ENCODE data around the gene NCOA3.

NCOA3 gene

DNA sequence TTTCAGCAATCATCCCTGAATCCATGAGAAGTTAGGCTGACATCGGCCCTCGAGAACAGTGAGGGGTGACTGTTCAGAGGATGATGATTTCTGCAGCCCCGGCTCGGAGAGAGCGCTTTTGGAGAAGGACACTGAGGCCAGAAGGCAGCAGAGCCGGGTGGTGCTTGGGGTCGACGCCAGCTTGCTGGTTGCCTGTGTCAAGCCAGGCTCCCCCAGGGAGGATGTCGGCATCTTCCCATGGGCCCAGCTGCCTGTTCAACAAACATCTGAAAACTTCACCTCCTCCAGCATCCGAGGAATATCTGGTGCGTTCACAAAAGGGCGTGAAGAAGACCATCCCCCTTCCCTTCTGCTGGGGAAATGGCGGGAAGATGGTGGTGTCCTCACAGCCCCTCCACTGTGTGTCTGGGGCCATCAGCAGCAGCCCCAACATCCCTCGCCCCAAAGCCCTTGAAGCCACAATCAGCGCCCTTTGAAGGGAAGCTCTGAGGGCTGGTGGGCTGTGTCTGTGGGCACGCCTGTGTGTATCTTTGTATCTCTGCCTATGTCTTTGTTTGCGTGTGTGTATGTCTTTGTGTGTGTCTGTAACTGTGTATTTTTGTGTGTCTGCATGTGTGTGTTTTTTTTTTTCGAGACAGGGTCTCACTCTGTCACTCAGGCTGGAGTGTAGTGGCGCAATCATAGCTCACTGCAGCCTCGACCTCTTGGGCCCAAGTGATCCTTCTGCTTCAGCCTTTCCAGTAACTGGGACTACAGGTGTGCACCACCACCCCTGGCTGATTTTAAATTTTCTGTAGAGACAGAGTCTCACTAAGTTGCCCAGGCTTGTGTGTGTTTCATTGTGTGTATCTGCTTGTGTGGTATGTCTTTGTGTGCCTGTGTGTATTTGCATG, 185.7 kb downstream of the NCOA3 start:
- no peak for DNase-seq

DNA sequence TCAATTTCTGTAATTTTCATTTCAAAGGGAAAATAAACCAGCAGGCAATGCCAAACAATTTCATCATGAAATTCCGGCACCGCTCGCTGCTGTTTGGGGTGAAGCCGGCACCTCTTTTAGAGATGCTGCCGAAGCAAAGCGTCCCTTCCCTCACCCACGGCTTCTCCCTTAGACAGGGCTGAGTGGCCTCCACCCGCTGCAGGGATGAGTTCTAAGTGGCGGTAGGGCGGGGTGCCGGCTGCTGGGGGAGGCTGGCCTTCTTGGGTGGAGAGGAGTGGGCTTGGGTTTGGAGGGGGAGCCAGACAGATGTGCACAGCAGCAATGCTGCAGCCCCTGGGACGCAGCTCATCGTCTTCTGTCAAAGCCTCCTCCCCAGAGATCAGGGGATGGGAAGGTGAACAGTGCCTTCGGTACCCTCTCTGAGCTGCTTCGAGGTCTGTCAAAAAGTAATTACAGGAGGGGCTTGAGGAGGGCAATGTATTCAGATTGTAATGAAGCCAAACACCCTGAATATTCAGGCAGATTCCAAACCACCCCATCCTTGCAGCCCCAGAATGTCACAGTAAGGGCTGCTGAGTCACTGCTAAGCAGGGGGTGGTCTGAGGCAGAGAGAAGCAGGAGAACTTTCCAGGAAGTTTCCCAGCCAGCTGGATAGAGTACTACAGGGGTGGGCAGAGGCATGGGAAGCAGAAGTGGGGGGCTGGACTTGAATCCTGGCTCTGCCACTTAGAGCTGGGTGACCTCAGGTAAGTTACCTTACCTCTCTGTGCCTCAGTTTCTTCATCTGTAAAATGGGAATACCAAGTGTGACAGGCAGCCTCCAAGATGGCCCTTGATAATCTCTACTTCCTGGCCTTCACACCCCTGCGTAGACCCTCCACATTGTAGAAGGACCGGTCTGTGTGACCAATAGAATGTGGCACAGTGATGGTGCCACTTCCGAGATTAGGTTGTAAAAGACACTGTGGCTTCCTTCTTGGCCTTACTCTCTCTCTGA, 187.0 kb downstream of the NCOA3 start:
- DNase-seq = no peak

DNA sequence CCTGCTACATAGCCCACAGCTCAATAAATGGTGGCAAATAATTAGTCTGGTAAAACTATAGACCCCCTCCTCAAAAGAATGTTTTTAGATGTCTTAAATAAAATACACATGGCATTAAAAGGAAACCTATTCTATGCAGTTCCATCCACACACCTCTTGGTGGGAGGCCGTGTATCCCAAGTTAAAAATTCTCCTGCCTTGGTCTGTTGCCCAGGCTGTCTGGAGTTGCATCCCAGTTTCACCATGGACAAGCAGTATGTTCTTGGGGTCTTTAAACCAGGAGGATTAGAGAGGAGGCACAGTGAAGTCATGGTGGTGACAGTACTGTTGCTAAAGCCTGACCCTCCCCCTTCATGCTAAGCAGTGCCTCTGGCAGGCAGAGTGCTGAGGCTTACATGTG, 188.0 kb downstream of the NCOA3 start:
- no peak for DNase-seq

DNA sequence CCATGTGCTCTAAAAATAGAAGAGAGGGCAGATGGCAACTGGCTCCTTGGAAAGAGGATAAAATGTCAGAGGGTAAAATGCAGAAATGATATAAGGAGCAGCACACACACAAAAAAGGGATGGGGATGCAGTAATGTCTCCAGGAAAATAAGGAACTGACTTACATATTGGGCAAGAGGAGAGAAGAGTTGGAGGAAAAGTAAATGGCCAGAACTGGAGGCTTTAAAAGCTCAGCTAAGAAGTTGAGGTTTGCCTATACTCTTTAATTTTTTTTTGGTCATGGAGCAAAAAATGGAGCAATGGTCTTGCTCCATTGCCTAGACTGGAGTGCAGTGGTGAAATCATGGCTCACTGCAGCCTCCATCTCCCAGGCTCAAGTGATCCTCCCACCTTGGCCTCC, 189.9 kb downstream of the NCOA3 start:
- DNase-seq = no peak

DNA sequence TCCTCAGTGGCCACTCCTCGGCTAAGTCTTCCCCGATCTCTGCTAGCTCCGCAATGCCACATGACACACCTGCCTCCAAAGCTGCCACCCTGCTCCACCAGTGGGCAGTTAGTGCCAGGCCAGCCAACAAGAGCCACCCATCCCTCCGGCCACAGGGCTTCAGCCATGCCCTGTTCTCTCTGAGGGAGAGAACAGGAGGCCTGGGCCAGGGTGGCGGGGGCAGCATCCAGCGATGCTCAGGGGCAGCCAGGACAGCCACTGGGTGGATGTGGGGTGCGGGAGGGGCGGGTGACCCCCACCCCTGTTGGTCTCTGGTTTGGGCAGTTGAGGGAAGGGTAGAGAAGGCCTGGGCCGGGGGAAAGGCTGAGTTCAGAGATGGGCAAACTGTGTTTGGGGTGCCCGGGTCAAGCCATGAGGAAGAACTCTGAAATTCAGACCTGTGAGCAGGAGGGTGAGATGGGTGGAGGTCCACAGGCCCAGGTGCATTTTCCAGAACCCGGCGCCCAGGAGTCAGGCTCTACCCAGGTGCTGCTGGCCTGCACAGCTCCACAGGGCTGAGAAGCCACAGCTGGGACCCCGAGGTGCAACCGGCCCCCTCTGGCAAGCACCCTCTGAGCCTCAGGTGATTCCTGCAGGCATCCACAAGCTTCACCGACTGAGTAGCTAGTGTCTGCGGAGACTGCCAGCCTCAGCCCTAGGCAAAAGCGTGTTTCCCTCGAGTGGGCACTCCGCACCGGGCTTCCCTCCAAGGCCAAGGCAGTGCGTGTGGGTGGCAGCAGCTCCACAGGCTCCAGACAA, 192.5 kb downstream of the NCOA3 start:
- no peak for DNase-seq

DNA sequence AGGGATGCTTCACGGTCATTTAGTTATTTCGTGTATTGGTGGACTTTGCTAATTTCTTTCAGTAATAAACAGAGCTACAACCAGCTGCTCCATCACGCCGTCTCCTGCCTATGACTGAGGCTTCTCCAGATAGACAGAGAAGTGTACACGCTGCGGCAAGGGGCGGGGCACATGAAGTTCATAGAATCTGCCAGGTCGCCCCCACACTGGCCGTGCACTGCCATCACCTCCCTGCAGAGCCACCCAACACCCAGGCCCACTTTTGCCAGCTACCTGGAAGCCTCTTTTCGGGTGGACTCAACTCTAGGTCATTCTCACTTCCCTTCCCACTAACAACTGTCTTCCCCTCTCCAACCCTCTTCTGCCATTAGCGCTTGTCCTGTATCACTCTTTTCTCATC, 195.2 kb downstream of the NCOA3 start:
- DNase-seq = no peak

DNA sequence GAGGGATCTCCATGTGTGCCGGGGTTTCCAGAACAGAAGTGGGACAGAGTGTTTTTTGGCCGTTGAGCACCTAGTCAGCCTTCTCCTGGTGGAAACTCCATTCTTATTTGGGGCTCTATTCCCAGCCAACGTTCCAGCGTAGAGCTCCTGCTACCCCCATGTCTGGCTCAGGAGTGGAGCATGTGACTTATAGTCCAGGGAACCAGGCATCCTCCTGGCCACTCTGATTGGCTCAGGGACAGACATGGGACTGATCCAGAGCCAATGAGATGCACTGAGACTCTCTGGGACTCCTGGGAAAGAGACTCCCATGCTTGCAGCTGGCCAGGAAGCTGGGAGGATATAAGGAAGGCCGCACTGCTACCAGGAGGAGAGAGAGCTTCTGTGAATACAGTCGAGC, 196.5 kb downstream of the NCOA3 start:
- DNase-seq = no peak

DNA sequence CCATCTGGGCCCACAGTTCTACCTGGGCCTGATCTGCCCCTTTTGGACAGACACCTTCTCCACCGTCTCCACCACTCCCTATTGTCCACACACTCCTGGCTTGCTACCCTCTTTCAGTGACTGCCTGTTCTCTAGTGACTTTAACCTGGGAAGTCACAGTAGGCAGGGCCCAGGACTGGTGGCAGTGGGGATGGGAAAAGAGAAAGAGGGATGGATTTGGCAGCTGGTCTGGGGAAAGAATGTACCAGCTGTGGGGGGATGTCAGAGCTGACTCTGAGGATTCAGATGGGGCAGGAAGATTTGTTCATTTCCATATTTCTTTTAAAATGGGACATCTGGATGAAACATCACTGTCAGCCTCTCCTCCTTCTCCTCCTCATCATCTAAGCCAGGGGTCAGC, 198.1 kb downstream of the NCOA3 start:
- no peak for DNase-seq

DNA sequence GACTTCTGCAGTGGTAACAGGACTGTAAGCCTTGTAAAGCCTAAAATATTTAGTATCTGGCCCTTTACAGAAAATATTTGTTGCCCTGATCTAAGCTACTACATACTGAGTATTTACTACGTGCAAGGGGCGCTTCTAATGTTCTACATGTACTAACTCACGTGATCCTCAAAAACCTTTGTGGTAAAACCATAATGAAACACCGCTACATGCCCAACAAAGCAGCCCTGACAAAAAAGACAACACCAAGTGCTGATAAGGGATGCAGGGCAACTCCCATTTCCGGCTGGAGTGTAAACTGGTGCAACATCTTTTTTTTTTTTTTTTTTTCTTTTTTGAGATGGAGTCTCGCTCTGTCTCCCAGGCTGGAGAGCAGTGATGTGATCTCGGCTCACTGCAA, 198.6 kb downstream of the NCOA3 start:
- DNase-seq = no peak

DNA sequence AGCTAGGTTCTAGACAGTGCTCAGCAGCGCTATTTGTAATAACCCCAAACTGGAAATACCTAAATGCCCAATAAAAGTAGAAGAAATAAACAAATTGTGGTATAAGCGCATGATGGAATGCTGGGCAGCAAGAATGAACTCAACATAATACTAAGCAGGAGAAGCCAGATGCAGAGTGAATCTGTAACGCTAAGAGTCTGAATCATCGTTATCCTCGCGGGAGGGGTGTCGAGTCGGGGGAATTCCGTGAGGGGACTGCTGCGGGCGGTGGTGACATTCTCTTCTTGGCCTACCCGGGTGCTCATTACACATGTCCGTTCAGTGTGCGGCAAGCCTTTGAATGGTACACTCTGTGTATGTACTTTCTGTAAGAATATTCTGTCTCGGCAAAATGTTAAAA, 199.9 kb downstream of the NCOA3 start:
- DNase-seq = no peak

DNA sequence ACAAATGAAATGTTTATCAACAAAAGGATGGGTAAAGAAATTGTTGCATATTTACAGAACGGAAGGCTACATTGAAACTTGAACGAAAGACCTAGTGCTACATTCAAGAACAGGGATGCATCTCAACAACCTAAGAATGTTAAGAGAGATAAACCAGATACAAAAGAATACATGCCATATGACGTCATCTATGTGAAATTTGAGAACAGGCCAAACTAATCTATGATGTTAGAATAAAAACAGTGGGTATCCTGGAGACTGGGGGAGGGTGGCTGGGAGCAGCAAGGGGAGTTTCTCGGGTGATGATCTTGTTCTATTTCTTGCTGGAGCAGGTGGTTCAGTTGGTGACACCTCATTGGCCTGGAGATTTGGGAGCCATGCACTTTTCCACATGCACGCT, 202.1 kb downstream of the NCOA3 start:
- DNase-seq = no peak

DNA sequence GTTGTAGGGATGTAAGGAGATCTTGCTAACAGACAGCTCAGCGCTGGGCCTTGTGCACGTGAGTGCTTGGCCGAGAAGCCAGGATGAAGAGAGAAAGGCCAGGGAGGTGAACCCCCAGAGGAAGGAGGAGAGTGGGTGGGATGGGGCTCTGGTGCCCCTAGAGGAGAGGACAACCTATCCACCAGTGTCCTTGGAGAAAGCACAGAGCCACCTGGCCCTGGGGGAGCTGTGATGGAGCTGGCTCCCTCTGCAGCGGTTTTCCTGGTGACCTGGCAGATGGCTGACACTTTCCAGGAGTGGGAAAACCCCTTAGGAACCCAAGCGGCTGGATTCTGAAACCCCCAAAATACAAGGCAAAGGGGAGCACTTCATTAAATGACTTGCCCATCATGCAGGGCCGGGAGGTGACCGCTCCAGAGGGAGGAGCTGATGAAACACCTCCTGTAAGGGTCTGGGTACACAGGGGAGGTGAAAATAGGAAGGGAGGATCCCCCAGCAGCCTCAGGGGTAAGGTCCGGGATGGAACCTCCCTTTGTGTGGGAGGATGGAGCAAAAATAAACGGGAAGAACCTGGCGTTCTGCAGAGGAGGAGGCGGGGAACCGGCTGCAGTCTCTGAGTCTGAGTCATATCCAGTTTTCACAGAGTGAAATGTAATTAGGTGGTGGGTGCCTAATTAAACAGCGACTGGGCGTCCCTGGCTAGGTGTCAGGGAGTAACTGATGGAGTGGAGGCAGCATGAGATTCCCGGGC, 203.2 kb downstream of the NCOA3 start:
- no peak for DNase-seq

DNA sequence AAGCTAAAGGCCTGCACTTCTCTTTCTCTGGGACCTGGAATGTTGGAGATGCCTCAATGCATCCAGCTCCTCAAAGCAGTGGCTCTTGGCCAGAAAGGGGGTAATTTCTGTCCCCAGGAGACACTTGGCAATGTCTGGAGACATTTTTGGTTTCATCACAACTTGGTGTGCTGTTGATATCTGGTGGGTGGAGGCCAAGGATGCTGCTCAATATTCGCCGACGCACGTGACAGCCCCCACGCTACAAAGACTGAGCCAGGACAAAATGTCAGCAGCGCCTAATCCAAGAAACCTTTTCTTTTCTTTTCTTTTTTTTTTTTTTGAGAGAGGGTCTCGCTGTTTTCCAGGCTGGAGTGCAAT, 203.8 kb downstream of the NCOA3 start:
- DNase-seq = no peak

DNA sequence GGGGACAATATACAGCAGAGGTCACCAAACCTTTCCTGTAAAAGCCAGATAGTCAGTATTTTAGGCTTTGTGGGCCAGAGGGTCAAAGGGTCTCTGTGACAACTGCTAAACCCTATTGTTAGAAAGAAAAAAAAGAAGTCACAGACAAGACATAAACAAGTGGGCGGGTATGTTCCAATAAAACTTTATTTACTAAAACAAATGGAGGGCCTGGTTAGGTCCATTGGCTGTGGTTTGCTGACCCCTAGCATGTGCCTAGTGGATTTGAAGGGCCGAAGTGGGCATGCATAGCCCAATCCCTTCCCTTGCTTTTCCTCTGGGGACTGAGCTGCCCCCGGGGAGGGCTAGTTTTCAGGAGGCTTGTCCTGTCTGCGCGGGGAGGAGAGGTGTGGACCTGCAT, 204.7 kb downstream of the NCOA3 start:
- DNase-seq = no peak

Data from NCI-H1092 treated with DMSO at 0.1 percent for 48 hours (cell line).